Fibroblast of lung (primary cell): ENCODE measurements around the gene SRGAP1. TPM values are rescaled to one million over a fixed set of nuclear protein-coding genes. Genes with fewer than 3 reads are reported as not detected.

Experiments used
- DNase-seq, 2 donors: peaks; one replicate each; pipeline versions ENCODE4 v3.0.0 to v3.0.0-alpha.2; 2010; ENCODE audit warnings: low read depth in 2 of 2
- H2AFZ ChIP-seq: 2 replicates; pipeline ENCODE4 v1.5.1; 2012; ENCODE audit warnings: low read length, control low read depth, inconsistent platforms
- H3K27ac ChIP-seq: 2 replicates; pipeline ENCODE4 v1.5.1; 2011; ENCODE audit warnings: low read length, control low read depth; ENCODE audit not compliant: insufficient read depth
- H3K27me3 ChIP-seq: 2 replicates; pipeline ENCODE4 v1.5.1; 2011; ENCODE audit warnings: mild to moderate bottlenecking, low read length; ENCODE audit not compliant: control insufficient read depth, insufficient read depth
- H3K36me3 ChIP-seq: 2 replicates; pipeline ENCODE4 v1.5.1; 2011; ENCODE audit warnings: low read length; ENCODE audit not compliant: control insufficient read depth, insufficient read depth
- H3K4me1 ChIP-seq: 2 replicates; pipeline ENCODE4 v1.5.1; 2011; ENCODE audit warnings: low read length; ENCODE audit not compliant: control insufficient read depth, insufficient read depth; ENCODE audit errors: extremely low read depth
- H3K4me2 ChIP-seq: 2 replicates; pipeline ENCODE4 v1.5.1; 2011; ENCODE audit warnings: low read length, control low read depth; ENCODE audit not compliant: insufficient read depth; ENCODE audit errors: extremely low read depth
- H3K4me3 ChIP-seq, 4 experiments: fragments of 200-600 bp in 1 of 4; sonication (generic) in 1 of 4; replicated peaks in 1 of 4; 2 replicates each; pipeline ENCODE4 v1.5.1; 2011 to 2016; ENCODE audit warnings: low read length in 4 of 4, low read depth in 3 of 4, mild to moderate bottlenecking in 3 of 4, control low read depth in 2 of 4, inconsistent platforms in 1 of 4, mixed read lengths in 1 of 4; ENCODE audit not compliant: insufficient read depth in 1 of 4; ENCODE audit errors: control extremely low read depth in 1 of 4
- H3K79me2 ChIP-seq: 2 replicates; pipeline ENCODE4 v1.5.1; 2012; ENCODE audit warnings: mild to moderate bottlenecking, low read length, inconsistent platforms; ENCODE audit not compliant: control insufficient read depth, insufficient read depth
- H3K9ac ChIP-seq: 2 replicates; pipeline ENCODE4 v1.5.1; 2011; ENCODE audit warnings: mild to moderate bottlenecking, low read length, control low read depth; ENCODE audit not compliant: insufficient read depth
- H3K9me3 ChIP-seq: 2 replicates; pipeline ENCODE4 v1.5.1; 2012; ENCODE audit warnings: low read depth, low read length; ENCODE audit not compliant: control insufficient read depth, insufficient read depth
- H4K20me1 ChIP-seq: 2 replicates; pipeline ENCODE4 v1.5.1; 2011; ENCODE audit warnings: low read length; ENCODE audit not compliant: control insufficient read depth, insufficient read depth; ENCODE audit errors: extremely low read depth
- EZH2 ChIP-seq: IDR thresholded peaks from 2 replicates; pipeline ENCODE4 v1.5.1; 2012; ENCODE audit warnings: low read length, control low read depth, mild to moderate bottlenecking; ENCODE audit errors: missing control alignments
- polyA plus RNA-seq, 2 donors: library from polyadenylated mRNA; depleted of rRNA in 1 of 2; stranded (reverse) in 1 of 2; unstranded in 1 of 2; fragments of >200 nt; gene quantifications; 2 replicates each; pipeline ENCODE4 v1.2.1, GENCODE V29; 2011 to 2012; ENCODE audit warnings: missing spikeins in 1 of 2
- total RNA-seq: library from RNA; depleted of rRNA; stranded (reverse); fragments of >200 nt; gene quantifications from 2 replicates; pipeline ENCODE4 v1.2.1, GENCODE V29; 2014
- TF ChIP-seq, protein P1 (sequence below), 2 donors: IDR thresholded peaks in 1 of 2; conservative IDR thresholded peaks in 1 of 2; 1 replicate in 1 of 2; 2 replicates in 1 of 2; pipeline ENCODE4 v1.5.1; 2011 to 2012; ENCODE audit warnings: low read length in 2 of 2, control low read depth in 1 of 2, inconsistent platforms in 1 of 2, low read depth in 1 of 2, mild to moderate bottlenecking in 1 of 2

Gene SRGAP1
- total and polyA plus RNA-seq, 2 donors (not counting 1 experiment from before 2014, with no cell fraction given) = 18.9 to 30.2 TPM

GRCh38 chr12:63944586-63945228 is 100.2 kb downstream of the SRGAP1 start:
- H3K9me3 ChIP-seq = no peaks in the 10 kb centered on the region
- H2AFZ ChIP-seq = no peak overlapping the region
- H4K20me1 ChIP-seq = no peaks in the 10 kb centered on the region
- H3K4me2 ChIP-seq = no peak overlapping the region
- H3K4me1 ChIP-seq = no peaks in the 10 kb centered on the region
- no peak overlapping the region for H3K9ac ChIP-seq
- H3K27ac ChIP-seq = no peak overlapping the region
- no peaks in the 10 kb centered on the region for H3K27me3 ChIP-seq
- TF ChIP-seq, protein P1, sequence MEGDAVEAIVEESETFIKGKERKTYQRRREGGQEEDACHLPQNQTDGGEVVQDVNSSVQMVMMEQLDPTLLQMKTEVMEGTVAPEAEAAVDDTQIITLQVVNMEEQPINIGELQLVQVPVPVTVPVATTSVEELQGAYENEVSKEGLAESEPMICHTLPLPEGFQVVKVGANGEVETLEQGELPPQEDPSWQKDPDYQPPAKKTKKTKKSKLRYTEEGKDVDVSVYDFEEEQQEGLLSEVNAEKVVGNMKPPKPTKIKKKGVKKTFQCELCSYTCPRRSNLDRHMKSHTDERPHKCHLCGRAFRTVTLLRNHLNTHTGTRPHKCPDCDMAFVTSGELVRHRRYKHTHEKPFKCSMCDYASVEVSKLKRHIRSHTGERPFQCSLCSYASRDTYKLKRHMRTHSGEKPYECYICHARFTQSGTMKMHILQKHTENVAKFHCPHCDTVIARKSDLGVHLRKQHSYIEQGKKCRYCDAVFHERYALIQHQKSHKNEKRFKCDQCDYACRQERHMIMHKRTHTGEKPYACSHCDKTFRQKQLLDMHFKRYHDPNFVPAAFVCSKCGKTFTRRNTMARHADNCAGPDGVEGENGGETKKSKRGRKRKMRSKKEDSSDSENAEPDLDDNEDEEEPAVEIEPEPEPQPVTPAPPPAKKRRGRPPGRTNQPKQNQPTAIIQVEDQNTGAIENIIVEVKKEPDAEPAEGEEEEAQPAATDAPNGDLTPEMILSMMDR (conservative IDR thresholded peaks at IDR 0.05 in 1 of 2, IDR thresholded peaks at IDR 0.05 in 1 of 2; ENCODE audit: low read depth in 1 of 2, low read length in 2 of 2) = no peak
- no peak for TF ChIP-seq EZH2
- H3K4me3 ChIP-seq = no peak overlapping the region
- peaks cover 65% of the 10 kb centered on the region for H3K79me2 ChIP-seq
- DNase-seq = no peak
- no peaks in the 10 kb centered on the region for H3K36me3 ChIP-seq

DNA sequence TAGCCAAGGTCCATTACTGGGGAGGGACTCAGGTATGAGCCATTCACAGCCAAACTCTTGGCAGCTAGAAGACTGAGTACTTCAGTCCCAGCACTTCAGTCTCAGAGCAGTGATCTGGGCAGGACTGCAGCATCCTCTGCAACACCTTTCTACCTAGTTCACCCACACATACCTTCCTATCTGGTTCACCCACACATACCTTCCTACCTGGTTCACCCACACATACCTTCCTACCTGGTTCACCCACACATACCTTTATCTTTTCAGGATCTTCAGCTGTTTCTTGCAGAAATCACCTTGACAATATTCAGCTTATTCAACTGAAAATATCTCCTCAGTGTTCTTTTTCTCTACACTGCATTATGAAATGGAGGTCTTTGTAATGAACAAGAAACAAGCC is 101.3 kb downstream of the SRGAP1 start:
- H3K27me3 ChIP-seq = no peaks in the 10 kb centered on the region
- H3K4me1 ChIP-seq = no peaks in the 10 kb centered on the region
- no peak overlapping the region for H2AFZ ChIP-seq
- H3K4me2 ChIP-seq = no peak overlapping the region
- TF ChIP-seq, protein P1 (conservative IDR thresholded peaks at IDR 0.05 in 1 of 2, IDR thresholded peaks at IDR 0.05 in 1 of 2; ENCODE audit: low read depth in 1 of 2, low read length in 2 of 2) = no peak
- no peak for TF ChIP-seq EZH2
- no peak overlapping the region for H3K4me3 ChIP-seq
- H4K20me1 ChIP-seq = no peaks in the 10 kb centered on the region
- no peak overlapping the region for H3K9ac ChIP-seq
- H3K36me3 ChIP-seq = no peaks in the 10 kb centered on the region
- H3K79me2 ChIP-seq = peaks cover 64% of the 10 kb centered on the region
- DNase-seq = no peak
- no peak overlapping the region for H3K27ac ChIP-seq
- no peaks in the 10 kb centered on the region for H3K9me3 ChIP-seq

- Histone ChIP-seq H3K36me3 (no peaks in the 10 kb centered on the region), H4K20me1 (no peaks in the 10 kb centered on the region), H2AFZ (no peak overlapping the region), H3K9me3 (no peaks in the 10 kb centered on the region), H3K27ac (no peak overlapping the region), H3K4me2 (no peak overlapping the region), H3K4me1 (no peaks in the 10 kb centered on the region), H3K27me3 (no peaks in the 10 kb centered on the region), H3K9ac (no peak overlapping the region), H3K79me2 (peaks cover 63% of the 10 kb centered on the region), H3K4me3 (no peak overlapping the region)
- no peak for DNase-seq
- TF ChIP-seq EZH2 = no peak
- TF ChIP-seq, protein P1 (conservative IDR thresholded peaks at IDR 0.05 in 1 of 2, IDR thresholded peaks at IDR 0.05 in 1 of 2; ENCODE audit: low read depth in 1 of 2, low read length in 2 of 2) = no peak
These were observed 103.7 kb downstream of the SRGAP1 start for GRCh38 chr12:63948211-63948610.
